NCI-H187 (cell line): ENCODE results near the gene CELF1.

Experiments used
- DNase-seq, 2 experiments: peaks; one replicate each; lab custom pipeline; 2025; lab: John Stamatoyannopoulos, UW

CELF1 gene

GRCh38 chr11:47509077-47509536 is 43.8 kb downstream of the CELF1 start:
- no peak for DNase-seq

GRCh38 chr11:47508240-47508957 is 44.5 kb downstream of the CELF1 start:
- no peak for DNase-seq

- DNase-seq = no peak
These were observed 45.2 kb downstream of the CELF1 start for GRCh38 chr11:47507563-47508239.

GRCh38 chr11:47506795-47507562 is 46.0 kb downstream of the CELF1 start:
- no peak for DNase-seq

- DNase-seq = no peak
These were observed 46.6 kb downstream of the CELF1 start for GRCh38 chr11:47506373-47506772.

GRCh38 chr11:47504910-47505309 is 48.0 kb downstream of the CELF1 start:
- no peak for DNase-seq

- no peak for DNase-seq
These were observed 49.7 kb downstream of the CELF1 start for GRCh38 chr11:47503227-47503626.

GRCh38 chr11:47502767-47503166 is 50.2 kb downstream of the CELF1 start:
- no peak for DNase-seq

- no peak for DNase-seq
These were observed 51.8 kb downstream of the CELF1 start for GRCh38 chr11:47501101-47501500.

GRCh38 chr11:47500121-47500520 is 52.8 kb downstream of the CELF1 start:
- no peak for DNase-seq

GRCh38 chr11:47499614-47500013 is 53.3 kb downstream of the CELF1 start:
- DNase-seq = no peak

GRCh38 chr11:47499161-47499560 is 53.8 kb downstream of the CELF1 start:
- no peak for DNase-seq

GRCh38 chr11:47498584-47499152 is 54.3 kb downstream of the CELF1 start:
- no peak for DNase-seq

GRCh38 chr11:47498149-47498548 is 54.8 kb downstream of the CELF1 start:
- no peak for DNase-seq

GRCh38 chr11:47496808-47497207 is 56.1 kb downstream of the CELF1 start:
- DNase-seq = no peak

- DNase-seq = no peak
These were observed 57.1 kb downstream of the CELF1 start for GRCh38 chr11:47495856-47496217.

GRCh38 chr11:47495011-47495855 is 57.7 kb downstream of the CELF1 start:
- no peak for DNase-seq

- DNase-seq = no peak
These were observed 63.6 kb downstream of the CELF1 start for GRCh38 chr11:47489395-47489755.

- DNase-seq = no peak
These were observed 64.1 kb downstream of the CELF1 start for GRCh38 chr11:47488674-47489394.

GRCh38 chr11:47488111-47488510 is 64.8 kb downstream of the CELF1 start:
- no peak for DNase-seq

- DNase-seq = no peak
These were observed 65.5 kb downstream of the CELF1 start for GRCh38 chr11:47487421-47487820.
